ENCODE data around the gene ZDBF2.
"Not testable (repeated sequence)": the region's sequence is repeated elsewhere in the genome, so short reads cannot be mapped to it uniquely, and the experiment has no call there.

The ZDBF2 gene

GRCh38 chr2:206274434-206275311 lies at the start of gene ZDBF2:
ZDBF2 (plus strand) TSS chr2:206274663; CDS start chr2:206281850, 7,187 bp downstream.
- peak in 37 of 56 donors; percentile 3 to 68 (median 19) for DNase-seq

GRCh38 chr2:206225435-206226232 lies 48.8 kb upstream of the ZDBF2 start:
- DNase-seq, result no peak

GRCh38 chr2:206228636-206229035 lies 45.8 kb upstream of the ZDBF2 start:
- not testable (repeated sequence) for DNase-seq

- no peak for DNase-seq
These were observed 44.8 kb upstream of the ZDBF2 start for GRCh38 chr2:206229642-206230041.

- DNase-seq, result no peak
These were observed 44.3 kb upstream of the ZDBF2 start for GRCh38 chr2:206230060-206230762.

- DNase-seq, result peak in 9 of 56 donors; percentile 2 to 39 (median 15)
These were observed 42.7 kb upstream of the ZDBF2 start for GRCh38 chr2:206231669-206232286.

GRCh38 chr2:206232287-206233035 lies 42.0 kb upstream of the ZDBF2 start:
- DNase-seq, result peak in 25 of 56 donors; percentile 2 to 73 (median 36)

- DNase-seq, result no peak
These were observed 35.3 kb upstream of the ZDBF2 start for GRCh38 chr2:206239157-206239556.

GRCh38 chr2:206240327-206240726 lies 34.1 kb upstream of the ZDBF2 start:
- no peak for DNase-seq

- DNase-seq, result no peak
These were observed 32.7 kb upstream of the ZDBF2 start for GRCh38 chr2:206241736-206242135.

- no peak for DNase-seq
These were observed 29.2 kb upstream of the ZDBF2 start for GRCh38 chr2:206245265-206245672.

- DNase-seq, result peak in 1 of 56 donors; percentile 1
These were observed 24.2 kb upstream of the ZDBF2 start for GRCh38 chr2:206250041-206250897.

GRCh38 chr2:206253125-206253776 lies 21.2 kb upstream of the ZDBF2 start:
- DNase-seq, result no peak

GRCh38 chr2:206253777-206254166 lies 20.7 kb upstream of the ZDBF2 start:
- no peak for DNase-seq

- no peak for DNase-seq
These were observed 19.5 kb upstream of the ZDBF2 start for GRCh38 chr2:206255003-206255402.

- DNase-seq, result no peak
These were observed 17.7 kb upstream of the ZDBF2 start for GRCh38 chr2:206256706-206257205.

- DNase-seq, result no peak
These were observed 17.1 kb upstream of the ZDBF2 start for GRCh38 chr2:206257350-206257749.

GRCh38 chr2:206257861-206258260 lies 16.6 kb upstream of the ZDBF2 start:
- no peak for DNase-seq

GRCh38 chr2:206258615-206259014 lies 15.8 kb upstream of the ZDBF2 start:
- DNase-seq, result not testable (repeated sequence)

All from nucleus accumbens (tissue), 56 donors.